Epithelial cell of esophagus (primary cell): ENCODE measurements around the gene C3orf70.

Experiments used
- DNase-seq: peaks from one replicate; pipeline ENCODE4 v3.0.0; 2010; ENCODE audit warnings: low read depth
- H3K4me3 ChIP-seq: 2 replicates; pipeline ENCODE4 v1.5.1; 2011; ENCODE audit warnings: mild to moderate bottlenecking, low read length, control low read depth
- CTCF ChIP-seq: IDR thresholded peaks from 2 replicates; pipeline ENCODE4 v1.5.1; 2011; ENCODE audit warnings: low read depth, mild to moderate bottlenecking, low read length, control low read depth, inconsistent platforms; ENCODE audit not compliant: insufficient read depth; ENCODE audit errors: missing control alignments

Gene C3orf70

DNA sequence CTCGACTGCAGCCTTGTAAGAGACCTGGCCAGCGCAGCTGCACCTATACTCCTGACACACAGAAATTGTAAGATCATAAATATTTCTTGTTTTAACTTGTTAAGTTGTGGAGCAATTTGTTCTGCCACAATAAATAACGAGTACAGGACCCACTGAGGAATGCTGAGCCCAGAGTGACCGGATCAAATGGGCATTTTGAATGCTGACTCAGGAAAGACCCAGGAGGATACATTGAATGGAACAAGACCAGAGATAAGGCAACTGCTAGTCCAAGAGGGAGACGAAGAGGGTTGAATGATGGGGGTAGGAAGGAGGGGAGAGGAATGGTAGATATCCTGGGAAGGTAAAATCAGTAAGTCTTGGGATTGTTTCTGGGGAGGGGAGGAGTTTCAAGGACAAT, 8.9 kb upstream of the C3orf70 start:
- no peak overlapping the region for H3K4me3 ChIP-seq
- no peak for DNase-seq
- TF ChIP-seq CTCF = no peak

- DNase-seq = no peak
- H3K4me3 ChIP-seq = no peak overlapping the region
- no peak for TF ChIP-seq CTCF
Measured at GRCh38 chr3:185157347-185157746, 4.5 kb upstream of the C3orf70 start.

GRCh38 chr3:185155678-185156077, 2.8 kb upstream of the C3orf70 start:
- no peak for TF ChIP-seq CTCF
- H3K4me3 ChIP-seq = no peak overlapping the region
- DNase-seq = no peak

- no peak for TF ChIP-seq CTCF
- H3K4me3 ChIP-seq = no peak overlapping the region
- DNase-seq = no peak
Measured at GRCh38 chr3:185153861-185154629, 1.2 kb upstream of the C3orf70 start.

DNA sequence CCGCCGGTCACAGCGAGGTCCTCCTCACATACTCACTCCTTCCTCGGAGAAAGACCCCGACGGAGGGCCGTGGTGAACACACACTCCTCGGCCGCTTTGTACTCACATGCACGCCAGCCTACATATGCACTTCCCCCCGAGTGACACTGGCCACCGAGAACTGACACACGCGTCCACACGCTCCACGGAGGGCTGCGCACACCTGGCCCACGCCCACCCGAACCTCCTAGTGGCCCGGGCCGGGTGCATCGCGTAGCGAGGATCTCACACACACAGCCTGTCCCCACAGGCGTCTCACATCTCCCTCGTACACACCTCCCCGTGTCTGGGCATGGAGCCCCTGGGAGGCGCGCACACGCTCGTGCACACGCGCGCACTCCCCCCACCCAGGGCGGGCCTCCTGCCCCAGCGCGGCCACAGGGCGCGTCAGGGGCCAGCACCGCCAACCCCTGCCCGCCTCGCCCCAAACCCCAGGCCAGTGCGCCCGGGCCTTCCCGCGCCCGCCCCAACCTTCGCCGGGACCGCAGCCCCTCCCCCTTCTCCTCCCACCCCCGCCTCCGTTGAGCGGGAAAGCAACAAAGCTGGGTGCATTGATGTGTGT, 411 bp upstream of the C3orf70 start:
- peak overlapping the region; percentile 42 for H3K4me3 ChIP-seq
- TF ChIP-seq CTCF = no peak
- no peak for DNase-seq

DNA sequence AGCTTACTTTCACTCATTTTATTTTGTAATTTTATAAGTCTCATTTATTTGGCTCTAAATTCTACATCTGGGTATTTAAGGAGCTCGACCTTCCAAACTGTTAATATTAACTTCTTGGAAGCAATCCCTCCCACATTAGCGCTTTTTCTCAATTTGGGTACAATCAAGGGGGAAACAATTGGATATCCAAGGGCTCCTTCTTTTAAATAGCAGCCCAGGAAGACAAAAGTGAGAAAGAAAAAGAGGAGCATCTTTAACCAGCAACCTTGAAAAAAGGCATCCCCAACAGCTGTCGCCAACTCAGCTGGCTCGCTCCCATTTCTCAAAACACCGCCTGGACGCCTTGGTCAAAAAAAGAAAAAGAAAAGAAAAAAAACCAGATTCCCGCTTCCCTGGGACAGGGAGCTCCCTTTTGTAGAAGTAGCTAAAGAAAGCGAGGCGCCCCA, 873 bp downstream of the C3orf70 start:
- no peak for TF ChIP-seq CTCF
- DNase-seq = no peak
- no peak overlapping the region for H3K4me3 ChIP-seq
